ENCODE measurements around the gene LSM10. TPM values are rescaled to one million over a fixed set of nuclear protein-coding genes. Genes with fewer than 3 reads are reported as not detected.

The LSM10 gene
- polyA plus RNA-seq, 3 donors from 2014 or later = 156 to 181 (median 164) TPM

- H3K4me1 Mint-ChIP-seq = peaks cover 66 to 75% of the 10 kb centered on the region in 2 donors
- H3K27ac Mint-ChIP-seq = peak overlapping the region; percentile 31 to 87 (median 60)
- no peaks in the 10 kb centered on the region for H3K36me3 Mint-ChIP-seq
- no peaks in the 10 kb centered on the region for H3K9me3 Mint-ChIP-seq
- DNase-seq = peak; percentile 73 to 78 (median 74)
- H3K4me3 Mint-ChIP-seq = no peak overlapping the region
- H3K27me3 Mint-ChIP-seq (ENCODE audit: low read depth in 3 of 3) = peaks cover 0 to 3% (median 2%) of the 10 kb centered on the region in 3 donors
These were observed 28.4 kb downstream of the LSM10 start for GRCh38 chr1:36369061-36369861.

GRCh38 chr1:36367798-36368197 is 29.9 kb downstream of the LSM10 start:
- H3K36me3 Mint-ChIP-seq = no peaks in the 10 kb centered on the region
- H3K9me3 Mint-ChIP-seq = no peaks in the 10 kb centered on the region
- peak overlapping the region; percentile 29 to 84 (median 68) for H3K27ac Mint-ChIP-seq
- peaks cover 51 to 60% of the 10 kb centered on the region in 2 donors for H3K4me1 Mint-ChIP-seq
- no peak overlapping the region for H3K4me3 Mint-ChIP-seq
- DNase-seq = no peak
- peaks cover 0 to 2% (median 0%) of the 10 kb centered on the region in 3 donors for H3K27me3 Mint-ChIP-seq (ENCODE audit: low read depth in 3 of 3)

- Mint-ChIP-seq H3K27me3 (ENCODE audit: low read depth in 3 of 3) (peaks cover 0 to 2% (median 0%) of the 10 kb centered on the region in 3 donors), H3K4me3 (no peak overlapping the region), H3K4me1 (peaks cover 46 to 53% of the 10 kb centered on the region in 2 donors), H3K27ac (peak overlapping the region; percentile 29 to 85 (median 80)), H3K9me3 (no peaks in the 10 kb centered on the region), H3K36me3 (peaks cover 0 to 3% (median 0%) of the 10 kb centered on the region in 3 donors)
- no peak for DNase-seq
These were observed 30.6 kb downstream of the LSM10 start for GRCh38 chr1:36367066-36367465.

GRCh38 chr1:36366091-36366661 is 31.5 kb downstream of the LSM10 start:
- peaks cover 44 to 52% of the 10 kb centered on the region in 2 donors for H3K4me1 Mint-ChIP-seq

GRCh38 chr1:36365381-36365780 is 32.3 kb downstream of the LSM10 start:
- Mint-ChIP-seq H3K9me3 (no peaks in the 10 kb centered on the region), H3K4me3 (no peak overlapping the region), H3K4me1 (peaks cover 43 to 51% of the 10 kb centered on the region in 2 donors), H3K27me3 (ENCODE audit: low read depth in 3 of 3) (peaks cover 0 to 2% (median 2%) of the 10 kb centered on the region in 3 donors), H3K27ac (peak overlapping the region; percentile 29 to 85 (median 78)), H3K36me3 (peaks cover 0 to 13% (median 0%) of the 10 kb centered on the region in 3 donors)
- DNase-seq = no peak

More at GRCh38 chr1:36366091-36366661, 31.5 kb downstream of the LSM10 start:
- H3K4me3 Mint-ChIP-seq = peak overlapping the region in 2 of 5 donors; percentile 33 to 46
- peaks cover 0 to 2% (median 2%) of the 10 kb centered on the region in 3 donors for H3K27me3 Mint-ChIP-seq (ENCODE audit: low read depth in 3 of 3)
- H3K36me3 Mint-ChIP-seq = peaks cover 0 to 12% (median 0%) of the 10 kb centered on the region in 3 donors
- DNase-seq = peak; percentile 34 to 37 (median 35)
- peak overlapping the region; percentile 29 to 85 (median 78) for H3K27ac Mint-ChIP-seq
- no peaks in the 10 kb centered on the region for H3K9me3 Mint-ChIP-seq

GRCh38 chr1:36359911-36360550 is 37.7 kb downstream of the LSM10 start:
- no peak for DNase-seq
- Mint-ChIP-seq H3K27me3 (ENCODE audit: low read depth in 3 of 3) (peaks cover 0 to 6% (median 2%) of the 10 kb centered on the region in 3 donors), H3K4me1 (peaks cover 0 to 7% of the 10 kb centered on the region in 2 donors), H3K27ac (peak overlapping the region in 3 of 6 donors; percentile 8 to 26 (median 9)), H3K9me3 (no peaks in the 10 kb centered on the region), H3K36me3 (peaks cover 4 to 33% (median 10%) of the 10 kb centered on the region in 3 donors), H3K4me3 (no peak overlapping the region)

GRCh38 chr1:36359383-36359782 is 38.3 kb downstream of the LSM10 start:
- Mint-ChIP-seq H3K36me3 (peaks cover 7 to 38% (median 10%) of the 10 kb centered on the region in 3 donors), H3K27me3 (ENCODE audit: low read depth in 3 of 3) (peaks cover 0 to 6% (median 2%) of the 10 kb centered on the region in 3 donors), H3K27ac (peak overlapping the region in 3 of 6 donors; percentile 26 to 40 (median 36)), H3K9me3 (no peaks in the 10 kb centered on the region), H3K4me1 (peaks cover 0 to 7% of the 10 kb centered on the region in 2 donors), H3K4me3 (no peak overlapping the region)
- no peak for DNase-seq

GRCh38 chr1:36358514-36359084 is 39.1 kb downstream of the LSM10 start:
- Mint-ChIP-seq H3K27ac (peak overlapping the region in 1 of 6 donors; percentile 24), H3K36me3 (peaks cover 9 to 40% (median 10%) of the 10 kb centered on the region in 3 donors), H3K4me1 (peaks cover 0 to 7% of the 10 kb centered on the region in 2 donors), H3K4me3 (no peak overlapping the region), H3K9me3 (no peaks in the 10 kb centered on the region), H3K27me3 (ENCODE audit: low read depth in 3 of 3) (peaks cover 0 to 6% (median 2%) of the 10 kb centered on the region in 3 donors)
- DNase-seq = no peak

- Mint-ChIP-seq H3K36me3 (peaks cover 9 to 33% (median 10%) of the 10 kb centered on the region in 3 donors), H3K9me3 (no peaks in the 10 kb centered on the region), H3K4me1 (peaks cover 9 to 19% of the 10 kb centered on the region in 2 donors), H3K27me3 (ENCODE audit: low read depth in 3 of 3) (peaks cover 0 to 6% (median 0%) of the 10 kb centered on the region in 3 donors), H3K4me3 (no peak overlapping the region), H3K27ac (peak overlapping the region in 2 of 6 donors; percentile 60 to 61)
- DNase-seq = no peak
These were observed 41.9 kb downstream of the LSM10 start for GRCh38 chr1:36355811-36356210.

GRCh38 chr1:36354486-36354885 is 43.2 kb downstream of the LSM10 start:
- H3K27ac Mint-ChIP-seq = peak overlapping the region in 1 of 6 donors; percentile 28
- DNase-seq = no peak
- peaks cover 0 to 6% (median 0%) of the 10 kb centered on the region in 3 donors for H3K27me3 Mint-ChIP-seq (ENCODE audit: low read depth in 3 of 3)
- H3K9me3 Mint-ChIP-seq = no peaks in the 10 kb centered on the region
- peaks cover 16 to 19% of the 10 kb centered on the region in 2 donors for H3K4me1 Mint-ChIP-seq
- peaks cover 5 to 26% (median 10%) of the 10 kb centered on the region in 3 donors for H3K36me3 Mint-ChIP-seq
- H3K4me3 Mint-ChIP-seq = no peak overlapping the region

- no peaks in the 10 kb centered on the region for H3K9me3 Mint-ChIP-seq
- H3K4me1 Mint-ChIP-seq = peaks cover 16 to 19% of the 10 kb centered on the region in 2 donors
- H3K27ac Mint-ChIP-seq = peak overlapping the region in 3 of 6 donors; percentile 28 to 68 (median 39)
- H3K27me3 Mint-ChIP-seq (ENCODE audit: low read depth in 3 of 3) = peaks cover 0 to 4% (median 0%) of the 10 kb centered on the region in 3 donors
- H3K36me3 Mint-ChIP-seq = peaks cover 9 to 28% (median 12%) of the 10 kb centered on the region in 3 donors
- DNase-seq = no peak
- no peak overlapping the region for H3K4me3 Mint-ChIP-seq
These were observed 44.5 kb downstream of the LSM10 start for GRCh38 chr1:36352910-36353878.

- Mint-ChIP-seq H3K4me1 (peaks cover 16 to 19% of the 10 kb centered on the region in 2 donors), H3K36me3 (peaks cover 14 to 32% (median 16%) of the 10 kb centered on the region in 3 donors), H3K27ac (peak overlapping the region in 4 of 6 donors; percentile 28 to 68 (median 36)), H3K4me3 (no peak overlapping the region), H3K27me3 (ENCODE audit: low read depth in 3 of 3) (peaks cover 0 to 2% (median 0%) of the 10 kb centered on the region in 3 donors), H3K9me3 (no peaks in the 10 kb centered on the region)
- no peak for DNase-seq
These were observed 45.4 kb downstream of the LSM10 start for GRCh38 chr1:36352125-36352909.
